Glomerular visceral epithelial cell (primary cell): ENCODE results near the gene CA6.
"Not testable (repeated sequence)": the region's sequence is repeated elsewhere in the genome, so short reads cannot be mapped to it uniquely, and the experiment has no call there.

ENCODE experiments used
- DNase-seq: peaks from one replicate; pipeline ENCODE4 v3.0.0-alpha.2; 2016; ENCODE audit errors: extremely low spot score

Gene CA6

DNA sequence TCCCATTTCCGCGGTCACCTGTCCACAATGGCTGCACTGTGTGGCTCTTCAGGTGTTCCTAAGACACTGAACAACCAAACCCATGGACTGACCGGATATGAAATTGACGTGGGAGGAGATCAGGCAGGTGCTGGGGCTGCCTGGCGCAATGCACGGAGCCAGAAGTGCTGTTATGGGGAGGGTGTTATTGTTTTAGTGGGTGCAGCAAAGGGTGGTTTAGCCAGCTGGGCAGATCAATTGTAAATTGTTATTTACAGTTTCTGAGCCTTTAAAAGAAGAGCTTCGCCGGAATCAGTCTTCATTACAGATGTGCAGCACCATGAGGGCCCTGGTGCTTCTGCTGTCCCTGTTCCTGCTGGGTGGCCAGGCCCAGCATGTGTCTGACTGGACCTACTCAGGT, at the start of gene CA6:
Gene CA6, plus strand, starts transcription at position 301 of the 400 bp plus-strand sequence. Its CDS starts 19 bp downstream, at position 320.
- DNase-seq, result no peak

DNA sequence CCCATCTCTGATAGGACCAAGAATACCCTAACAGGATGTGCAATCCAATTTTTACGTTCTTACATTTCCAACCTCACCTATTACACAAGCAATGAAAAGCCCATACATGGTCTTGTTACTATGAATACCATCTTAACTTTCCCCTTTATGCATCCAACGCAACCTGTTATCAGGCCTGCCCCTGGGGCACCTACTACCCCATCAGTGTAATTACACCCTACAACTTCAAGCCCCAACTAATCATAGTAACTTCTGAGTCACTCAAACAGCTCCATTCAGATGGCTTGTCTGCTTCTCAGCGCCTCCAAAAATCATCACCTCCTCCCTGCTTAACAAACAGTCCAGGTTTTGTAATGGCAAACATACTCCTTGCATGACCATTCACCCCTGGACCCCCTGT, 48.9 kb upstream of the CA6 start:
- not testable (repeated sequence) for DNase-seq

DNA sequence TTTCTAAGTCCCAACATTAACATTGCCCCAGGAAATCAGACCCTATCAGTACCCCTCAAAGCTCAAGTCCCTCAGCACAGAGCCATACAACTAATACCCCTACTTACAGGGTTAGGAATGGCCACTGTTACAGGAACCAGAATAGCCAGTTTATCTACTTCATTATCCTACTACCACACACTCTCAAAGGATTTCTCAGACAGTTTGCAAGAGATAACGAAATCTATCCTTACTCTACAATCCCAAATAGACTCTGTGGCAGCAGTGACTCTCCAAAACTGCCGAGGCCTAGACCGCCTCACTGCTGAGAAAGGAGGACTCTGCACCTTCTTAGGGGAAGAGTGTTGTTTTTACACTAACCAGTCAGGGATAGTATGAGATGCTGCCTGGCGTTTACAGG, 48.2 kb upstream of the CA6 start:
- DNase-seq, result not testable (repeated sequence)

DNA sequence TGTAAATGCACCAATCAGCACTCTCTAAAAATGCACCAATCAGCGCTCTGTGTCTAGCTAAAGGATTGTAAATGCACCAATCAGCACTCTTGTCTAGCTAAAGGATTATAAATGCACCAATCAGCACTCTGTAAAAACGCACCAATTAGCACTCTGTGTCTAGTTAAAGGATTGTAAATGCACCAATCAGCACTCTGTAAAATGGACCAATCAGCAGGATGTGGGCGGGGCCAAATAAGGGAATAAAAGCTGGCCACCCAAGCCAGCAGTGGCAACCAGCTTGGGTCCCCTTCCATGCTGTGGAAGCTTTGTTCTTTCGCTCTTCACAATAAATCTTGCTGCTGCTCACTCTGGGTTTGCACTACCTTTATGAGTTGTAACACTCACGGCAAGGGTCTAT, 47.2 kb upstream of the CA6 start:
- DNase-seq, result not testable (repeated sequence)

DNA sequence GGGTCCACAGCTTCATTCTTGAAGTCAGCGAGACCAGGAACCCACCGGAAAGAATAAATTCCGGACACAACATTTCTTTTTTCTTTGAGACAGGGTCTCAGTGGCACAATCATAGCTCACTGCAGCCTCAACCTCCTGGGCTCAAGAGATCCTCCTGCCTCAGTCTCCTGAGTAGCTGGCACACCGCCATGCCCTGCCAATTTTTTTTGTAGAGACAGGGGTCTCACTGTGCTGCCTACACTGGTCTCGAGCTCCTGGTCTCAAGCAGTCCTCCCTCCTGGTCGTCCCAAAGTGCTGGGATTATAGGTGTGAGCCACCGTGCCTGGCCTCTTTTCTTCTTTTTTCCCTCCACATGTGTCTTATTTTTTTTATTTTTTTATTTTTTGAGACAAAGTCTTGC, 46.6 kb upstream of the CA6 start:
- no peak for DNase-seq

DNA sequence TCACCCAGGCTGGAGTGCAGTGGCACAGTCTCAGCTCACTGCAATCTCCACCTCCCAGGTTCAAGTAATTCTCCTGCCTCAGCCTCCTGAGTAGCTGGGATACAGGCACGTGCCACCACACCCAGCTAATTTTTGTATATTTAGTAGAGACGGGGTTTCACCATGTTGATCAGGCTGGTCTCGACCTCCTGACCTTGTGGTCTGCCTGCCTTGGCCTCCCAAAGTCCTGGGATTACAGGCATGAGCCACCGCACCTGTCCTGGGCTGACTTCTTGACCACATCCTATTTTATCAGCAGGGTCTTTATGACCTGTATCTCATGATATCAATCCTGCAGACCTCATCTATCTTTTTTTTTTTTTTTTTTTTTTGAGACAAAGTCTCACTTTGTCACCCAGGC, 45.0 kb upstream of the CA6 start:
- DNase-seq, result not testable (repeated sequence)

DNA sequence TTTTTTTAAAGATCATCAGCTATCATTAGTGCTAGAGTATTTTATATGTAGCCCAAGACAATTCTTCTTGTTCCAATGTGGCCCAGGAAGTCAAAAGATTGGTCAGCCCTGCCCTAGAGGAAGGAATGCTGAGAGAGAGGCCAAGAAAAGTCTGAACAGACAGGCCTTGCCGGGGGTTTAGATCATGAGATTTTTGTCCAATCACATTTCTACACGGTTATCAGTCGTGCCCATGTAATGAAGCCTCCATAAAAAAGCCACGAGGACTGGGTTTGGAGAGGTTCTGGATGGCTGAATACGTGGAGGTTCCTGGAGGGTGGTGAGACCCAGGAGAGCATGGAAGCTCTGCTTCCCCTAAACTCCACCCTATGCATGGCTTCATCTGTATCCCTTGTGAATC, 42.9 kb upstream of the CA6 start:
- peak; percentile 54 for DNase-seq

DNA sequence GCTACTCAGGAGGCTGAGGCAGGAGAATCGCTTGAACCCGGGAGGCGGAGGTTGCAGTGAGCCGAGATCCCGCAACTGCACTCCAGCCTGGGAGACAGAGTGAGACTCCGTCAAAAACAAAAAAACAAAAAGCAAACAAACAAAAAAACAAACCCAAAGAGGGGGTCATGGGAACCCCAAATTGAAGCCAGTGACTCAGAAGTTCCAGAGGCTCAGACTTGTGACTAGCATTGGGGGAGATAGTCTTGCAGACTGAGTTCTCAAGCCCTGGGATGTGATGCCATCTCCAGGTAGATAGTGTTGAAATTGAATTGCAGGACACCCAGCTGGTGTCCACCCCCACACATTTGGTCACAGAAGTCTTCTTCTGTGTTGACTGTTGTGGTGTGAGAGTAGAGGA, 42.3 kb upstream of the CA6 start:
- peak; percentile 37 for DNase-seq

DNA sequence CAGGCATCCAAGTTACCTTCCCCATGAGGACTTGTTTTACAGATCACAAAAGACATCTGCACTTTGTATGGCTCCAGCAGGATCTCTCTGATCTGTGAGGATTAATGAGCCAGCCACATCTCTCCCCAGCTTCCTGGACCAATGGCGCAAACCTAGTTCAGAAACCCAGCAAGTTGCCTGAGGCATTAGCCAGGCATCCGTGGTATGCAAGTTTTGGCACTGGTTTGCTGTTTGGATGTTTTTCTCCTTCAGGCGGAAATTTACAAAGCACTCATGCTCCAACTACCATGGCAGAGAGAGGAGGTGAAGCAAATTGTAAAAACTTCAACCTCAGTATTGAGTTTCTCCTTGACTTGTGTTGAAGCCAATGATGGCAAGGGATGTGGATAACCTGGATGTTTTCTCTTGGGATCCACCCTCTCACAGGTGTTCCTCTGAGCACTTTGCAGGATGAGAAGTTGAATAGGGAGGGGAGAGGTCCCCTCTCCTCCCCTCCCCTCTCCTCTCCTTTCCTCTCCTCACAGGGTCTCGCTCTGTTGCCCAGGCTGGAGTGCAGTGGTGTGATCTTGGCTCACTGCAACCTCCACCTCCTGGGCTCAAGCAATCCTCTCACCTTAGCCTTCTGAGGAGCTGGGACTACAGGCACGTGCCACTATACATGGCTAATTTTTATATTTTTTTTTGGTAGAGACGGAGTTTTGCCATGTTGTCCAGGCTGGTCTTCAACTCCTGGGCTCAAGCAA, 41.6 kb upstream of the CA6 start:
- peak; percentile 90 for DNase-seq

DNA sequence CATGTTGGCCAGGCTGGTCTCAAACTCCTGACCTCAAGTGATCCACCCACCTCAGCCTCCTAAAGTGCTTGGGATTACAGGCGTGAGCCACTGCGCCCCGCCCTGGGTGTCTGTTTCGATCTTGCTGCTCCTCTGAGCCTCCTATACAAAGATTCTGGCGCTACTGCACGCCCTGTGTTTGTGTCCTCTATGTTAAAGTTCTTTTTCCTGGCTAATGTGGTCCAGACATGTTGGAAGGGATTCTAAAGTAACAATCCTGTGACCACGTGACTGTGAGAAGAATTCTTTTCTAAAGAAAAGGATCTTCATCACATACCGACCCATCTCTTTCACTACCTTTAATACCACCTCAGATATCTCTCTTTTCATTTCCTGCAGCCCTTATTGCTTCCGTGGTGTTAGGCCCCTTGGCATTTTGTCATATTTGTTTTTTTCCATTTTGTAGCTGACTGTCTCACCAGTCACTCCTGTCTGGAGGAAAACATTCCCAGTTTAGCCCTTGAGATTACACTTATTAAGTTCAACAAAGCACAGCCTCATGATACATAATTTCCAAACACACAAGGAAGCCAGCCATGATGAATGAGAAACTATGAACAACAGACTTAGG, 40.0 kb upstream of the CA6 start:
- DNase-seq, result no peak

DNA sequence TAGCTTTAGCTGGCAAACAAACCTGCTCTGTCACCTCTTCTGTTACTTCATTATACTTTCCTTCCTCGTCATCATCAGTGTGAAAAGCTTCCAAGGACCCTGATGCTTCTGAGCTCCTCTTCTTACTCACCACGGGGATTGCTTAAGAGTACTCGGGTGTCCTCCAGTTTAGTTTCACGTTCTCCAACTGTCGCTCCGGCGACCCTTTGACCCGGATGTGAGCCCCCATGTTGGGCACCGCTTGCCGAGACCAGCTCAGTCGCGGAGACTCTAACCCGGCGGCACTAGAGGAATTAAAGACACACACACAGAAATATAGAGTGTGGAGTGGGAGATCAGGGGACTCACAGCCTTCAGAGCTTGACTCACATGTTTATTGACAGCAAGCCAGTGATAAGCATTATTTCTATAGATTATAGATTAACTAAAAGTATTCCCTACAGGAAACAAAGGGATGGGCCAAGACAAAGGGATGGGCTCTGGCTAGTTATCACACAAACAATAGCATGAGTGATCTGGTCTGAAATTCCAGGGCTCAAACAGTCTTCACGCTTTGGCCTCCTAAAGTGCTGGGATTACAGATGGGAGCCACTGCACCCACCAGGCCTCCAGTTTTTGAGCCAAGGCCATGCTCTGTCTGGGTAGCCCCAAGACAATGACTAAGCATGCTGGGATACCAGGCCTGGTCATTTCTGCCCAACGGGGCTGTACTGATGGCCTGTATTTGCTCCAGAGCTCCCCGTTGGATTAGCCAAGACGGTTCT, 37.1 kb upstream of the CA6 start:
- DNase-seq, result no peak

DNA sequence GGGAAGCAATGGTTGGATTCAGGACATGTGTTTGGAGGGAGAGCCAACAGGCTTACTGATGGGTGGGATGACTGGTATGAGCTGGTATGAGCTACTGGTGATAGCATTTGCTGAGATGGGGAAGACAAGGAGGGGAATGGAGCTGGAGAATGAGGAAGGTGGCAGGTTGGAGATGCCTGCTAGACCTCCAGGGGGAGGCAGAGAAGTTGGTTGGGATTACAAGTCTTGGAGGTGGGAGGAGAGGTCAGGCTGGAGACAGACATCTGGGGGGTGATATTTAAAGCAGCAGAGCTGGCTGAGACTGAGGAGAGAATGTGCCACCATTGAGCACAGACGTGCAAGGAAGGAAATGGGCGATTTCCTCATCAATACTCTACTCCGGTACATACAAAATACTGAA, 35.3 kb upstream of the CA6 start:
- DNase-seq, result no peak

DNA sequence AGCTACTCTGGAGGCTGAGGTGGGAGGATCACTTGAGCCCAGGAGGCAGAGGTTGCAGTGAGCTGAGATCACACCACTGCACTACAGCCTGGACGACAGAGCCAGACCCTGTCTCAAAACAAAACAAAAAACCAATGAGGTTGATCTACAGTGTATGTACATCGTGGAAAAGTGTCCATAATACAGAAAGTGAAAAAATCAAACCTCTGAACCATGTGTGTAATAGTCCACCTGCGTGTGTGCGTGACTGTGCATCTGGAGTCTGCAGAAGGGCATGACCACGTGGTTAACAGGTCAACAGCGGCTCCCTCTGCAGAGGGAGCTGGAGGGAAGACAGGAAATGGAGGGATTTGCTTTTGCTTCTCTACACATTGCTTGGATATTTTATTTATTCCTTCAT, 34.8 kb upstream of the CA6 start:
- peak; percentile 37 for DNase-seq

DNA sequence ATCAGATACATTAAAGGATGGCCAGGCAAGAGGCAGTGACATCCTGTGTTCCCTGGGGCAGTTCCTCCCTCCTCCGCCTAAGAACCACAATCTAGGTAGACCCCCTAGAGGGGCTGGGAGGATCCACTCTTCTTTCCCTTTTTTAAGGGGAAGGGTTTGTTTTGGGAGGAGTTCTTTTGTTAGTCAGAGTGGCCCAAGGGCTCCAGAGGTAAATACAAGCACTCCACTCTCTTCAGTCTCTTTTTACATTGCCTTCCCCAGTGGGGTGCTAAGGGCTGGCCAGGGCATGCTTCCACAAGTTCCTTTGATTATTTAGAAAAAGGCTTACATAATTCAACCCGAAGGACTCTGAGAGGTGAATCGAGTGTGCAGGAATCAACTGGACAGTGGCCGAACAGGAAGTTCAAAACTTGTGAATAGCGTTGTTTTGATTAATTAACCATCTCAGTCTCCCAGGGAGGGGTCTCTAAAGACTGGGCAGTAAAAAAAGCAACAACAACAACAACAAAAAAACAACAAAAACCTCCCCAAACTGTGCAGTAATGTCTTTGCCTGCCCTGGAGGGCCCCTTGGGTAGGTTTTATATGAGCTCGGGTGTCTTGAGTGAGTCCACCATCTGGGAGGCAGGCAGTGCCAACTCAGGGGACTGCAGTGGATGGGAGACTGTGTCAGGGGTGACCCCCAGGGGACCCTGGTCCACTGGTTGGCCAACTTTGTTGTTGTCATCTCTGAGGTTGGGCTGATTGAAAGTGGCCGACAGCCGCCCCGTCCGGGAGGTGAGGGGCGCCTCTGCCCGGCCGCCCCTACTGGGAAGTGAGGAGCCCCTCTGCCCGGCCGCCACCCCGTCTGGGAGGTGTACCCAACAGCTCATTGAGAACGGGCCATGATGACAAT, 34.0 kb upstream of the CA6 start:
- DNase-seq, result no peak

DNA sequence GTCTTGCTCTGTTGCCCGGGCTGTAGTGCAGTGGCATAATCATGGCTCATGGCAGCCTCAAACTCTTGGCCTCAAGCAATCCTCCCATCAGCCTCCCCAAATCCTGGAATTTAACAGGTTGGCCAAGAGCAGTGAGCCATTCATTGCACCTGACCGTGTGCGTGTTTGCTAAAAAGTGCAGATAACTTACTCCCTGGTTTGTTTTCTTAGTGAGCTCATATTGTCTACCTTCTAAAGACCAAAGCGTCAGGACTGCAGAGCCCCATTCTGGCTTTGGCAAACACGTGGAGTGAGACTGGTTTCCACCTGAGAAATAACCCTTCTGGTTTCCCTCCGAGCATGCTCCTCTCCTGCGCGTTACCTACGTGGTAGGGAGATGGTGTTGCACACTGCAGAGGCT, 32.2 kb upstream of the CA6 start:
- no peak for DNase-seq

DNA sequence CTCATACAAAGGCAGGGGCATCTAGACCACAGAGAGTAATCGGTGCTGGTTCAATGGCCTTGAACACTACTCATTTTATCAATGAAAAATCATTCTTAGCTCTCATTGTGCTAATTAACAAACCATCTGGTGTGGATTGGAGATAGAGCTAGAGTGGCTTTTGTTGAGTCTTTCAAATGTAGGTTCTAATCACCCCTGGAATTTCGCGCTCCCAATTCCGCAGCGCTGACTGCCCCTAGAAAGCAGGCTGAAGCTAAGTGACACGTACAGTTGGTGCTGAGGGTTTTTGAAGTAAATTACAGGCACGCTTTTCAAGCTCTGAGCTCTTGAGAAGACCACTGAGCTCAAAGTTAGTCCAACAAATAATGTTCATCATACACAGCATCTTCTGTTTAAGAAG, 31.2 kb upstream of the CA6 start:
- no peak for DNase-seq

DNA sequence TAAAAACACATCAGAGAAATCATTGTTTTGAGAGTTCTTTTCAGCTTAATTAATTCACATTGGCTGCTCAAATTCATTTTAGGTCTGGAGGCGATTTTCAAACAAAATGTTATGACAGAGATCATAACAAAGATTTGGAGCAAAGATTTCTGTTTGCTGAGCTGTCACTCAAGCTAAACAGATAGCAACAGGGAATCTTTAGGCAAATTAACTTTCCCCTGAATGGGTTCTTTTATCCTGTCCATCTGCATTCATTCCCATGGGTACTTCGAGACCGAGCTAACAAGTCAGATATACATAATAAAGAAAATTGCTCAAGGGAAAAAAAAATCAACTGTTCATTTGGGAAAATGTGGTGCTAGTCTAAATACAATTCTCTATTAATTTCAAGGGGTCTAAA, 30.2 kb upstream of the CA6 start:
- no peak for DNase-seq

DNA sequence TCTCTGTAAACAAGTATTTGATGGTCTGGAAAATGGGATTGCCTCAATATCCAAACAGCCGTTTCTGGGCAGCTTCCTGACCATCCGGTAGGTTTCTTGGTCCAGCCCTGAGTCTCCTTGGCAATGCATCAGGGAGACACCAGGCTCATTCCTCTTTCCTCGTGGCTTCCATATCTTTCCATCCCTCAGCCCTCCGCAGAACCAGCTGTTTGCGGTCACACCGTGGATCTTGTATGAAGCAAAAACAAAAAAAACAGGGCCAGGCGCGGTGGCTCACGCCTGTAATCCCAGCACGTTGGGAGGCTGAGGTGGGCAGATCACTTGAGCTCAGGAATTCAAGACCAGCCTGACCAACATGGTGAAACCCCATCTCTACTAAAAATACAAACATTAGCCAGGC, 28.1 kb upstream of the CA6 start:
- not testable (repeated sequence) for DNase-seq

DNA sequence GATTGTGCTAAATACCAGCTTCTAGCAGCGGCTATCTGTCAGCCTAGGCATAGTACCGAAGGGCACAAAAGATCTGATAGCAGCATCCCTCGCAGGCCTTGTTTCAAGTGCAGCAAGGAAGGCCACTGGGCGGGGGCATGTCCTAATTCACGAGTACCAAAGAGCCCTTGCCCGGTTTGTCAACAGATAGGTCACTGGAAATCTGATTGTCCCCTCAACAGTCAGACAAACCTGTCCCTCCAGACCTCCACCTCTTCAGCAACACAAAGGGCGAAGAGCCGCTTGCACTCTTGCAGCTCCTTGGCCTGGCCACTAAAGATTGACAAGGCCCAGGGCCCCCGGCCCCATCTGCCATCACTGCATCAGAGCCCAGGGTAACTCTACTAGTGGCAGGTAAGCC, 22.7 kb upstream of the CA6 start:
- no peak for DNase-seq

DNA sequence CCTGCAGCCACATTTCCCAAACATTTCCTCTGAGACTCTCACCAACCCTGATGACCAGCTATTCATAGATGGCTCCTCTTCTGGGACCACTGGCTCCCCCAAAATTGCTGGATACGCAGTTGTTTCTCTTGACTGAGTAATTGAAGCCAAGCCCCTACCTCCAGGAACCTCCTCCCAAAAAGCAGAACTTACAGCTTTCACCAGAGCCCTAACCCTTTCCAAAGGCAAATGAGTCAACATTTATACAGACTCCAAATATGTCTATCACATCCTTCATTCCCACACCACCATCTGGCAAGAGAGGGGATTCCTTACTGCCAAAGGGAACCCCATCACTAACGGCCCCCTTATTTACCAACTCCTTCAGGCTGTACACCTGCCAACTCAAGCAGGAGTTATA, 20.3 kb upstream of the CA6 start:
- DNase-seq, result no peak

DNA sequence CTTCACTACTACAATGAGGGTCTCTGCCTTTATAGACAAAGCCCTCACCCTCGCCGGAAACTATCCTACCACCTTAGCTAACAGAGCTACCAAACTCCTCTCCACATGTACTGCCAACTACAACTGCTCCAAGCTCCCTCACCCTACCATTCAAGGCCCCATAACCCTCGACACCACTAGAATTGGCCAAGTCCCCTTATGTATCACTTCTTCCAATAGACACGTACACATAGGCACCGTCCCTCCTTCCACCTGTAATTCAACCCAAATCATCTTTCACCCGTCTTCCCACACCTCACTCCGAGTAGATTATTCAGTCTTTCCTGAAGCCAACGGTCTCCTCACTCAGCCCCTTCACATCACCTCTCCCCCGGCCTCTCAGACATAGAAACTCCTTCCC, 19.7 kb upstream of the CA6 start:
- DNase-seq, result no peak
